PC-9 (cell line): ENCODE measurements around the gene PITPNC1.

Source experiments
- EZH2 ChIP-seq: fragments of 200-600 bp; sonication (generic); IDR thresholded peaks from 2 replicates; pipeline ENCODE4 v1.8.0; 2017; ENCODE audit warnings: antibody characterized with exemption, low read depth
- TF ChIP-seq, protein P1 (sequence below): fragments of 200-600 bp; sonication (generic); conservative IDR thresholded peaks from 2 replicates; pipeline ENCODE4 v1.6.1; 2017; ENCODE audit warnings: mixed run types, antibody characterized with exemption, mild to moderate bottlenecking, moderate library complexity

DNA sequence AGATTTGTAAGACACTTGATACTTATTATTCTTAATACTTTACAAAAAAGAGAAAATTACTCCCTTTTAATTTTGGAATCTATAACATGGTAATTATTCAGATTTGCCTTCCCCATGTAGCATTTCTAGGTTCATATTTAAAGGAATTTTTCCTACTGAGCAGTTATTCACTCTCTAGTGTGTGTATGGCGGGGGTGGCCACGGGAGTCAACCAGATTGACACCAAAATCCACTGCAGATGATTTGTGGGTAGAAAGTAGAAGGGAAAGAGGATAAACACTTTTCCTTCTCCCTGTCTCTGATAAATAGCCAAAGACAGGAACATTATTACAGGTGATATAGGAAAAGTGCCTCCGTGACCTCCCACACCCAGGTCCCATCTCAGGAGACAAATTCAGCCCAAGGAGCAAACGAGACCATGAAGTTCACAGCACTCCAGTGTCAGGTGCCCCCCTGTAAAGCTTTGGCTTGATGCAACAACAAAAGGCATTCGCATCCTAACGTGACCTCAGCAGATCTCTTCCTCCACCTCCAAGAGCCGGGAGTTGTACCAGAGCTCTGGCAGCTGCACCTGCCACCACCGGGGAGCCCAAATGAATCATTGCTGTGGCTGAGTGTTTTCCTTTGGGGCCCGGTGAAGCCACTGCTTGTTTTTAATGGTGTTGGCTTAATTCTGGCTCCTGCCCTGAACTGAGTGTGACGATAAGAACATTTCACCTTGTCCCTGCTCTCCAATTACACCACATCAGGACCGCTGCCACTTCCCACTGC lies 248.0 kb downstream of the PITPNC1 start:
- TF ChIP-seq, protein P1, sequence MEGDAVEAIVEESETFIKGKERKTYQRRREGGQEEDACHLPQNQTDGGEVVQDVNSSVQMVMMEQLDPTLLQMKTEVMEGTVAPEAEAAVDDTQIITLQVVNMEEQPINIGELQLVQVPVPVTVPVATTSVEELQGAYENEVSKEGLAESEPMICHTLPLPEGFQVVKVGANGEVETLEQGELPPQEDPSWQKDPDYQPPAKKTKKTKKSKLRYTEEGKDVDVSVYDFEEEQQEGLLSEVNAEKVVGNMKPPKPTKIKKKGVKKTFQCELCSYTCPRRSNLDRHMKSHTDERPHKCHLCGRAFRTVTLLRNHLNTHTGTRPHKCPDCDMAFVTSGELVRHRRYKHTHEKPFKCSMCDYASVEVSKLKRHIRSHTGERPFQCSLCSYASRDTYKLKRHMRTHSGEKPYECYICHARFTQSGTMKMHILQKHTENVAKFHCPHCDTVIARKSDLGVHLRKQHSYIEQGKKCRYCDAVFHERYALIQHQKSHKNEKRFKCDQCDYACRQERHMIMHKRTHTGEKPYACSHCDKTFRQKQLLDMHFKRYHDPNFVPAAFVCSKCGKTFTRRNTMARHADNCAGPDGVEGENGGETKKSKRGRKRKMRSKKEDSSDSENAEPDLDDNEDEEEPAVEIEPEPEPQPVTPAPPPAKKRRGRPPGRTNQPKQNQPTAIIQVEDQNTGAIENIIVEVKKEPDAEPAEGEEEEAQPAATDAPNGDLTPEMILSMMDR: no peak
- TF ChIP-seq EZH2: no peak
